K562 (cell line): ENCODE data around the gene KDM5A. TPM values are rescaled to one million over a fixed set of nuclear protein-coding genes. Genes with fewer than 3 reads are reported as not detected.
A peak's percentile ranks its signal among the peaks of the same experiment; 100 is the strongest.

Experiments used
- BCOR ChIP-seq: fragments of 450-650 bp; IDR thresholded peaks from 2 replicates; pipeline ENCODE4 v1.6.1; 2016
- CTBP1 ChIP-seq: fragments of 450-650 bp; IDR thresholded peaks from 2 replicates; pipeline ENCODE4 v1.6.1; 2016; ENCODE audit warnings: borderline replicate concordance
- JUN ChIP-seq, 2 experiments: sonication (generic) in 1 of 2; formaldehyde crosslinking in 1 of 2; IDR thresholded peaks; 2 replicates each; pipeline versions ENCODE4 v1.6.1 to v1.8.0; 2012 to 2022; ENCODE audit warnings: borderline replicate concordance in 2 of 2, mild to moderate bottlenecking in 2 of 2, improper control_type of control experiment in 1 of 2, low read depth in 1 of 2, low read length in 1 of 2, missing genetic modification reagents in 1 of 2
- KAT8 ChIP-seq: fragments of 450-650 bp; IDR thresholded peaks from 2 replicates; pipeline ENCODE4 v1.6.1; 2016; ENCODE audit warnings: low read depth, mild to moderate bottlenecking
- KLF6 ChIP-seq: fragments of 250-450 bp; sonication (Bioruptor Pico); IDR thresholded peaks from 2 replicates; pipeline ENCODE4 v1.4.0; 2020; ENCODE audit warnings: mild to moderate bottlenecking, moderate library complexity, borderline replicate concordance
- LEF1 ChIP-seq: fragments of 450-650 bp; IDR thresholded peaks from 2 replicates; pipeline ENCODE4 v1.6.1; 2016; ENCODE audit warnings: mild to moderate bottlenecking
- MAZ ChIP-seq, 2 experiments: fragments of 450-650 bp in 1 of 2; sonication (generic) in 1 of 2; formaldehyde crosslinking; IDR thresholded peaks in 1 of 2; conservative IDR thresholded peaks in 1 of 2; 2 replicates each; pipeline versions ENCODE4 v1.4.0 to v1.5.0; 2020; ENCODE audit warnings: mild to moderate bottlenecking in 1 of 2, missing genetic modification reagents in 1 of 2
- MYC ChIP-seq, 2 experiments: fragments of 250-450 bp in 1 of 2; sonication (Bioruptor Pico) in 1 of 2; IDR thresholded peaks; 2 replicates each; pipeline versions ENCODE4 v1.5.1 to v1.6.1; 2012 to 2021; ENCODE audit warnings: low read depth in 2 of 2, borderline replicate concordance in 1 of 2, improper control_type of control experiment in 1 of 2, low read length in 1 of 2, mild to moderate bottlenecking in 1 of 2, moderate library complexity in 1 of 2
- NBN ChIP-seq: fragments of 450-650 bp; IDR thresholded peaks from 2 replicates; pipeline ENCODE4 v1.6.1; 2016; ENCODE audit warnings: low read depth, mild to moderate bottlenecking
- PHTF2 ChIP-seq: fragments of 250-450 bp; sonication (Bioruptor Pico); IDR thresholded peaks from 2 replicates; pipeline ENCODE4 v1.5.0; 2021; ENCODE audit warnings: mild to moderate bottlenecking
- POLR2G ChIP-seq: fragments of 200-400 bp; formaldehyde crosslinking; IDR thresholded peaks from 2 replicates; pipeline ENCODE4 v1.6.1; 2017; ENCODE audit warnings: low read depth, mild to moderate bottlenecking, antibody characterized with exemption, low read length, moderate library complexity
- PRMT5 ChIP-seq: sonication (generic); formaldehyde crosslinking; IDR thresholded peaks from 2 replicates; pipeline ENCODE4 v1.5.0; 2020; ENCODE audit warnings: missing genetic modification reagents
- RB1 ChIP-seq: fragments of 450-650 bp; IDR thresholded peaks from 2 replicates; pipeline ENCODE4 v1.6.1; 2017; ENCODE audit warnings: low read depth, mild to moderate bottlenecking
- RNF2 ChIP-seq: sonication (generic); IDR thresholded peaks from 2 replicates; pipeline ENCODE4 v1.6.1; 2016
- SRF ChIP-seq, 2 experiments: fragments of 250-450, 450-650 bp in 1 of 2; sonication (Bioruptor Pico) in 1 of 2; sonication (generic) in 1 of 2; formaldehyde crosslinking; IDR thresholded peaks; 2 replicates each; pipeline versions ENCODE4 v1.5.0 to v1.5.1; 2020 to 2022; ENCODE audit warnings: mild to moderate bottlenecking in 1 of 2, missing genetic modification reagents in 1 of 2
- TOE1 ChIP-seq, 2 experiments: fragments of 450-650 bp in 1 of 2; sonication (generic) in 1 of 2; formaldehyde crosslinking in 1 of 2; IDR thresholded peaks; 2 replicates each; pipeline versions ENCODE4 v1.7.1 to v1.8.0; 2016 to 2022; ENCODE audit warnings: borderline replicate concordance in 2 of 2, mild to moderate bottlenecking in 2 of 2, antibody characterized with exemption in 1 of 2, inconsistent platforms in 1 of 2, low read depth in 1 of 2, missing genetic modification reagents in 1 of 2, moderate library complexity in 1 of 2
- ZNF76 ChIP-seq: fragments of 250-450 bp; sonication (Bioruptor Pico); IDR thresholded peaks from 2 replicates; pipeline ENCODE4 v1.4.0; 2020; ENCODE audit warnings: mild to moderate bottlenecking, moderate library complexity, borderline replicate concordance
- polyA plus RNA-seq, 8 experiments: library from polyadenylated mRNA; depleted of rRNA in 4 of 8; stranded (reverse) in 5 of 8; unstranded in 3 of 8; fragments of >200 nt; fragmentation: Nextera tagmentation in 2 of 8; fragmentation: Illumina TruSeq in 1 of 8; extraction: Ambion mirVana in 2 of 8; extraction: Trizol in 1 of 8; gene quantifications; 2 replicates each; pipeline versions ENCODE4 v1.2.1 to v1.2.3, GENCODE V29; 2011 to 2014; ENCODE audit warnings: inconsistent platforms in 1 of 8, missing spikeins in 1 of 8
- total RNA-seq, 7 experiments: library from RNA; depleted of rRNA in 6 of 7; stranded (reverse); fragments of >200 nt in 6 of 7; fragmentation: Illumina TruSeq in 2 of 7; extraction: Trizol in 2 of 7; gene quantifications; 2 replicates each; pipeline versions ENCODE4 v1.2.1 to v1.2.3, GENCODE V29; 2011 to 2021; ENCODE audit warnings: low replicate concordance in 1 of 7
- TF ChIP-seq, protein P1 (sequence below): fragments of 250-450 bp; sonication (Bioruptor Pico); IDR thresholded peaks from 2 replicates; pipeline ENCODE4 v1.4.0; 2020; ENCODE audit warnings: mild to moderate bottlenecking, moderate library complexity
- TF ChIP-seq, protein P2 (sequence below): sonication (generic); formaldehyde crosslinking; IDR thresholded peaks from 2 replicates; pipeline ENCODE4 v1.8.1; 2023; ENCODE audit warnings: mild to moderate bottlenecking, missing genetic modification reagents
- TF ChIP-seq, protein P3 (sequence below): fragments of 450-650 bp; conservative IDR thresholded peaks from 2 replicates; pipeline ENCODE4 v1.6.1; 2016; ENCODE audit warnings: missing genetic modification characterization, low read depth, mild to moderate bottlenecking, control low read depth, missing compliant biosample characterization

The KDM5A gene
- total and polyA plus RNA-seq, 9 of the 15 experiments (the other 6 are each of a cell fraction or from before 2014, with no cell fraction given): 5.5 to 35.1 (median 13.1) TPM

DNA sequence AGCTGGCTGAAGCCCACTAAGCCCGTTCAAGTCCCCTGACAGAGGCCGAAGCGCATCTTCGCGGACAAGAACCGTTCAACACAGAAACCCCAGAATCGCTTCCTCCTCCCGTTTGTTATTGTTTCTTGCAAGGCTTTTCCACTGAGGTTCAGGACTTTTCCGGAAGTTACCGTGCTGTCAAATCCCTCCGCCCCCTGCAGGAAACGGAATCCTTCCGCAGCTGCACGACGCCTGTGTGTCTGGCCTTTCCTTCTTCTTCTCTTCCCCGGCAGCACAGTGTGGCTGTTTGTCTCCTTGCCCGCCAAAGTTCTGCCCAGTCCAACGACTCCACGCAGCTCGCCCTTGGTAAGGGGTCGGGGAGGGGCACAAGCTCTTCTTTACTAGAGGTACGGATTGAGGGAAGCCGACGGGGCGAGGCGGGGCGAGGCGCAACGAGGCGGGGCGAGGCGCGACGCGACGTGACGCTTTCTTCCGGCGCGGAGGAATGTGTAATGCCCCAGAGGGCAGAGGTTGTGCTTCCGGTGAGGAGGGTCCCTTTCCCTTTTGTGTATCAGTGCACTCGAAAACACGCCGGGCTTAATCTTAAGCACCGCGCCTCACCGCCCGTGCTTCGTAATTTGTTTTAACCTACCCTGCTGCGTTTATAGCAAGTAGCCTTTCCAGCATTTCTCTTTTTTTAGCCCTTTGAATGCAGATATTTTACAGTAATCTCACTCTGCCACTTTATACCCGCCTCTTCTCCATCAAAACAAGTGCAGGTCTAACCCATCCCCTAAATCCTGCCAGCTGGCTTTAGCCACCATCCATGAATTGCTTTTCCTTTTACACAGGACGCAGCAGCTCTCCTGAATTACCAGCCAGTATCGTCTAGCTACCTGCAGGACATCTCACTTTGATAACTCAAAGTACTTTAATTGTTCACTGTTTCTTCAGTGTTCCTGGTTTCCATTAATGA, at the start of gene KDM5A (continued):
- TF ChIP-seq MYC (IDR thresholded peaks at IDR 0.05; ENCODE audit: low read depth, low read length) (peak; percentile 76; the same call in 1 of the 2 replicates), MYC (CRISPR knock-in tag; IDR thresholded peaks at IDR 0.05; ENCODE audit: borderline replicate concordance, low read depth) (no peak), KAT8 (no peak), NBN (peak; percentile 76; the same call in 1 of the 2 replicates), PRMT5 (CRISPR knock-in tag) (no peak), JUN (IDR thresholded peaks at IDR 0.05; ENCODE audit: borderline replicate concordance, low read depth, low read length) (0 out of 2 replicates have a peak, but pooled peaks have one; percentile 6), JUN (CRISPR knock-in tag; IDR thresholded peaks at IDR 0.05; ENCODE audit: borderline replicate concordance) (no peak), POLR2G (peak; percentile 61; the same call in 1 of the 2 replicates), BCOR (0 out of 2 replicates have a peak, but pooled peaks have one; percentile 34), MAZ (CRISPR knock-in tag; conservative IDR thresholded peaks at IDR 0.05 in 1 of 2, IDR thresholded peaks at IDR 0.05 in 1 of 2) (peak; percentile 74 to 78), SRF (CRISPR knock-in tag; IDR thresholded peaks at IDR 0.05) (no peak), RNF2 (0 out of 2 replicates have a peak, but pooled peaks have one; percentile 21), KLF6 (CRISPR knock-in tag) (no peak), PHTF2 (CRISPR knock-in tag) (no peak), TOE1 (IDR thresholded peaks at IDR 0.05; ENCODE audit: borderline replicate concordance) (0 out of 2 replicates have a peak, but pooled peaks have one; percentile 34), TOE1 (CRISPR knock-in tag; IDR thresholded peaks at IDR 0.05; ENCODE audit: borderline replicate concordance, low read depth) (0 out of 2 replicates have a peak, but pooled peaks have one; percentile 54), ZNF76 (CRISPR knock-in tag) (no peak), RB1 (peak; percentile 28; the same call in 1 of the 2 replicates), LEF1 (no peak), CTBP1 (peak; percentile 51; the same call in 1 of the 2 replicates)
- TF ChIP-seq, protein P1, sequence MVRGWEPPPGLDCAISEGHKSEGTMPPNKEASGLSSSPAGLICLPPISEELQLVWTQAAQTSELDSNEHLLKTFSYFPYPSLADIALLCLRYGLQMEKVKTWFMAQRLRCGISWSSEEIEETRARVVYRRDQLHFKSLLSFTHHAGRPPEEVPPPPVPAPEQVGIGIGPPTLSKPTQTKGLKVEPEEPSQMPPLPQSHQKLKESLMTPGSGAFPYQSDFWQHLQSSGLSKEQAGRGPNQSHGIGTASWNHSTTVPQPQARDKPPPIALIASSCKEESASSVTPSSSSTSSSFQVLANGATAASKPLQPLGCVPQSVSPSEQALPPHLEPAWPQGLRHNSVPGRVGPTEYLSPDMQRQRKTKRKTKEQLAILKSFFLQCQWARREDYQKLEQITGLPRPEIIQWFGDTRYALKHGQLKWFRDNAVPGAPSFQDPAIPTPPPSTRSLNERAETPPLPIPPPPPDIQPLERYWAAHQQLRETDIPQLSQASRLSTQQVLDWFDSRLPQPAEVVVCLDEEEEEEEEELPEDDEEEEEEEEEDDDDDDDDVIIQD: no peak
- TF ChIP-seq, protein P2, sequence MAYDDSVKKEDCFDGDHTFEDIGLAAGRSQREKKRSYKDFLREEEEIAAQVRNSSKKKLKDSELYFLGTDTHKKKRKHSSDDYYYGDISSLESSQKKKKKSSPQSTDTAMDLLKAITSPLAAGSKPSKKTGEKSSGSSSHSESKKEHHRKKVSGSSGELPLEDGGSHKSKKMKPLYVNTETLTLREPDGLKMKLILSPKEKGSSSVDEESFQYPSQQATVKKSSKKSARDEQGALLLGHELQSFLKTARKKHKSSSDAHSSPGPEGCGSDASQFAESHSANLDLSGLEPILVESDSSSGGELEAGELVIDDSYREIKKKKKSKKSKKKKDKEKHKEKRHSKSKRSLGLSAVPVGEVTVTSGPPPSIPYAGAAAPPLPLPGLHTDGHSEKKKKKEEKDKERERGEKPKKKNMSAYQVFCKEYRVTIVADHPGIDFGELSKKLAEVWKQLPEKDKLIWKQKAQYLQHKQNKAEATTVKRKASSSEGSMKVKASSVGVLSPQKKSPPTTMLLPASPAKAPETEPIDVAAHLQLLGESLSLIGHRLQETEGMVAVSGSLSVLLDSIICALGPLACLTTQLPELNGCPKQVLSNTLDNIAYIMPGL: no peak; the same call in 1 of the 2 replicates
- TF ChIP-seq, protein P3, sequence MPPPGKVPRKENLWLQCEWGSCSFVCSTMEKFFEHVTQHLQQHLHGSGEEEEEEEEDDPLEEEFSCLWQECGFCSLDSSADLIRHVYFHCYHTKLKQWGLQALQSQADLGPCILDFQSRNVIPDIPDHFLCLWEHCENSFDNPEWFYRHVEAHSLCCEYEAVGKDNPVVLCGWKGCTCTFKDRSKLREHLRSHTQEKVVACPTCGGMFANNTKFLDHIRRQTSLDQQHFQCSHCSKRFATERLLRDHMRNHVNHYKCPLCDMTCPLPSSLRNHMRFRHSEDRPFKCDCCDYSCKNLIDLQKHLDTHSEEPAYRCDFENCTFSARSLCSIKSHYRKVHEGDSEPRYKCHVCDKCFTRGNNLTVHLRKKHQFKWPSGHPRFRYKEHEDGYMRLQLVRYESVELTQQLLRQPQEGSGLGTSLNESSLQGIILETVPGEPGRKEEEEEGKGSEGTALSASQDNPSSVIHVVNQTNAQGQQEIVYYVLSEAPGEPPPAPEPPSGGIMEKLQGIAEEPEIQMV (tag): no peak
